Activated naive CD4-positive, alpha-beta T cell treated with anti-CD3 and anti-CD28 coated beads for 36 hours (primary cell): ENCODE data around the gene GPAM. TPM values are rescaled to one million over a fixed set of nuclear protein-coding genes. Genes with fewer than 3 reads are reported as not detected.

Experiments used
- CTCF ChIA-PET: fragments of 350-600 bp; sonication (Branson Sonifier 250); formaldehyde crosslinking; loops from one replicate; lab custom pipeline; 2021; ENCODE audit warnings: antibody characterized with exemption; lab: Charles Lee
- DNase-seq: peaks from one replicate; pipeline ENCODE4 v3.0.0-alpha.2; 2020
- H3K27ac Mint-ChIP-seq: one replicate; pipeline ENCODE4 v1.8.0; 2021; ENCODE audit warnings: mild to moderate bottlenecking, mixed read lengths
- H3K27me3 Mint-ChIP-seq: one replicate; pipeline ENCODE4 v1.8.0; 2021; ENCODE audit warnings: low read depth, mixed read lengths
- H3K36me3 Mint-ChIP-seq: one replicate; pipeline ENCODE4 v1.8.0; 2021; ENCODE audit warnings: low read depth, mixed read lengths
- H3K4me1 Mint-ChIP-seq: one replicate; pipeline ENCODE4 v1.8.0; 2021; ENCODE audit warnings: low read depth, mixed read lengths
- H3K4me3 Mint-ChIP-seq: one replicate; pipeline ENCODE4 v1.8.0; 2021; ENCODE audit warnings: mild to moderate bottlenecking, moderate library complexity, mixed read lengths
- H3K9me3 Mint-ChIP-seq: one replicate; pipeline ENCODE4 v1.8.0; 2021; ENCODE audit warnings: mixed read lengths
- intact Hi-C: fragments of 100-400 bp; cut with micrococcal nuclease; formaldehyde crosslinking; loops from one replicate; pipeline ENCODE4 v1.15.1; 2023
- total RNA-seq, 2 experiments: library from RNA; stranded (reverse); gene quantifications; one replicate each; pipeline ENCODE4 v1.2.3, GENCODE V29; 2021

Gene GPAM
- total RNA-seq, 2 experiments from 2014 or later, result 7.3 to 8.1 TPM

GRCh38 chr10:112137154-112137987 lies 46.2 kb downstream of the GPAM start:
- CTCF ChIA-PET, result interaction anchor here (0.6 to 4.6 kb wide), 45 partner anchors 10 to 1830 kb away, joined by 3 to 42 read pairs (median 4); partner anchors contain the start of gene GPAM
- no peak overlapping the region for H3K4me3 Mint-ChIP-seq
- H3K9me3 Mint-ChIP-seq, result no peaks in the 10 kb centered on the region
- H3K27ac Mint-ChIP-seq, result no peak overlapping the region
- no peaks in the 10 kb centered on the region for H3K36me3 Mint-ChIP-seq
- intact Hi-C loops, result loop anchor here (1.0 to 5.0 kb wide), 7 partner anchors 21 to 1527 kb away; partner anchors contain the start of gene ADRA2A
- H3K4me1 Mint-ChIP-seq, result no peaks in the 10 kb centered on the region
- H3K27me3 Mint-ChIP-seq, result peaks cover 4% of the 10 kb centered on the region
- peak; percentile 82 for DNase-seq

GRCh38 chr10:112136486-112137153 lies 46.9 kb downstream of the GPAM start:
- Mint-ChIP-seq H3K4me3 (no peak overlapping the region), H3K27me3 (peaks cover 4% of the 10 kb centered on the region), H3K27ac (no peak overlapping the region), H3K4me1 (no peaks in the 10 kb centered on the region), H3K9me3 (no peaks in the 10 kb centered on the region), H3K36me3 (no peaks in the 10 kb centered on the region)
- intact Hi-C loops, result loop anchor here (1.0 to 5.0 kb wide), 7 partner anchors 20 to 1526 kb away; partner anchors contain the start of gene ADRA2A
- DNase-seq, result no peak
- CTCF ChIA-PET, result interaction anchor here (0.6 to 4.6 kb wide), 37 partner anchors 9 to 1829 kb away, joined by 3 to 42 read pairs (median 4); partner anchors contain the start of gene GPAM

- CTCF ChIA-PET, result interaction anchor here (0.6 to 4.6 kb wide), 6 partner anchors 12 to 1059 kb away, joined by 3 to 42 read pairs (median 16); partner anchors contain the start of gene ADRA2A
- H3K27ac Mint-ChIP-seq, result no peak overlapping the region
- H3K27me3 Mint-ChIP-seq, result peaks cover 4% of the 10 kb centered on the region
- intact Hi-C loops, result loop anchor here (2.0 to 5.0 kb wide), 3 partner anchors 337 to 1059 kb away; partner anchors contain the start of gene ADRA2A
- DNase-seq, result no peak
- H3K4me3 Mint-ChIP-seq, result no peak overlapping the region
- no peaks in the 10 kb centered on the region for H3K36me3 Mint-ChIP-seq
- no peaks in the 10 kb centered on the region for H3K9me3 Mint-ChIP-seq
- no peaks in the 10 kb centered on the region for H3K4me1 Mint-ChIP-seq
These were observed 48.0 kb downstream of the GPAM start for GRCh38 chr10:112135604-112136003.

GRCh38 chr10:112132435-112132834 lies 51.1 kb downstream of the GPAM start:
- H3K4me3 Mint-ChIP-seq, result no peak overlapping the region
- CTCF ChIA-PET, result no interaction called here
- no peaks in the 10 kb centered on the region for H3K9me3 Mint-ChIP-seq
- H3K27ac Mint-ChIP-seq, result no peak overlapping the region
- H3K36me3 Mint-ChIP-seq, result no peaks in the 10 kb centered on the region
- no peaks in the 10 kb centered on the region for H3K4me1 Mint-ChIP-seq
- H3K27me3 Mint-ChIP-seq, result no peaks in the 10 kb centered on the region
- DNase-seq, result no peak
- intact Hi-C loops, result no loop called here

- intact Hi-C loops, result no loop called here
- no peak overlapping the region for H3K27ac Mint-ChIP-seq
- no peaks in the 10 kb centered on the region for H3K36me3 Mint-ChIP-seq
- H3K9me3 Mint-ChIP-seq, result no peaks in the 10 kb centered on the region
- CTCF ChIA-PET, result no interaction called here
- no peaks in the 10 kb centered on the region for H3K27me3 Mint-ChIP-seq
- H3K4me1 Mint-ChIP-seq, result no peaks in the 10 kb centered on the region
- no peak for DNase-seq
- no peak overlapping the region for H3K4me3 Mint-ChIP-seq
These were observed 51.6 kb downstream of the GPAM start for GRCh38 chr10:112131996-112132395.

- intact Hi-C loops, result no loop called here
- Mint-ChIP-seq H3K27me3 (no peaks in the 10 kb centered on the region), H3K9me3 (no peaks in the 10 kb centered on the region), H3K4me3 (no peak overlapping the region), H3K36me3 (no peaks in the 10 kb centered on the region), H3K4me1 (no peaks in the 10 kb centered on the region), H3K27ac (no peak overlapping the region)
- DNase-seq, result no peak
- CTCF ChIA-PET, result no interaction called here
These were observed 52.2 kb downstream of the GPAM start for GRCh38 chr10:112131346-112131745.

GRCh38 chr10:112126901-112127300 lies 56.7 kb downstream of the GPAM start:
- DNase-seq, result no peak
- no peaks in the 10 kb centered on the region for H3K9me3 Mint-ChIP-seq
- CTCF ChIA-PET, result interaction anchor here (1.3 to 2.4 kb wide), 2 partner anchors 10 kb away, joined by 3 to 5 read pairs; no protein-coding TSS in a partner anchor
- no peak overlapping the region for H3K27ac Mint-ChIP-seq
- no peak overlapping the region for H3K4me3 Mint-ChIP-seq
- no peaks in the 10 kb centered on the region for H3K4me1 Mint-ChIP-seq
- H3K36me3 Mint-ChIP-seq, result no peaks in the 10 kb centered on the region
- intact Hi-C loops, result no loop called here
- H3K27me3 Mint-ChIP-seq, result no peaks in the 10 kb centered on the region

GRCh38 chr10:112126172-112126571 lies 57.4 kb downstream of the GPAM start:
- Mint-ChIP-seq H3K4me3 (no peak overlapping the region), H3K27ac (no peak overlapping the region), H3K4me1 (no peaks in the 10 kb centered on the region), H3K27me3 (no peaks in the 10 kb centered on the region), H3K36me3 (no peaks in the 10 kb centered on the region), H3K9me3 (no peaks in the 10 kb centered on the region)
- CTCF ChIA-PET, result interaction anchor here (0.8 to 6.1 kb wide), 3 partner anchors 9 to 27 kb away, joined by 3 to 39 read pairs (median 5); no protein-coding TSS in a partner anchor
- intact Hi-C loops, result no loop called here
- no peak for DNase-seq

GRCh38 chr10:112124866-112125265 lies 58.7 kb downstream of the GPAM start:
- intact Hi-C loops, result no loop called here
- no peaks in the 10 kb centered on the region for H3K4me1 Mint-ChIP-seq
- no peaks in the 10 kb centered on the region for H3K9me3 Mint-ChIP-seq
- H3K4me3 Mint-ChIP-seq, result no peak overlapping the region
- DNase-seq, result no peak
- no peaks in the 10 kb centered on the region for H3K27me3 Mint-ChIP-seq
- CTCF ChIA-PET, result interaction anchor here (1.2 to 6.1 kb wide), 2 partner anchors 9 to 12 kb away, joined by 5 to 39 read pairs; no protein-coding TSS in a partner anchor
- no peaks in the 10 kb centered on the region for H3K36me3 Mint-ChIP-seq
- no peak overlapping the region for H3K27ac Mint-ChIP-seq

- CTCF ChIA-PET, result interaction anchor here (0.6 to 6.1 kb wide), 3 partner anchors 14 to 199 kb away, joined by 3 to 39 read pairs (median 5); no protein-coding TSS in a partner anchor
- H3K4me3 Mint-ChIP-seq, result no peak overlapping the region
- intact Hi-C loops, result no loop called here
- no peak for DNase-seq
- H3K4me1 Mint-ChIP-seq, result no peaks in the 10 kb centered on the region
- H3K27me3 Mint-ChIP-seq, result no peaks in the 10 kb centered on the region
- H3K27ac Mint-ChIP-seq, result no peak overlapping the region
- no peaks in the 10 kb centered on the region for H3K36me3 Mint-ChIP-seq
- no peaks in the 10 kb centered on the region for H3K9me3 Mint-ChIP-seq
These were observed 60.7 kb downstream of the GPAM start for GRCh38 chr10:112122827-112123226.

GRCh38 chr10:112120491-112120890 lies 63.1 kb downstream of the GPAM start:
- no peaks in the 10 kb centered on the region for H3K9me3 Mint-ChIP-seq
- no peak for DNase-seq
- no peak overlapping the region for H3K4me3 Mint-ChIP-seq
- intact Hi-C loops, result no loop called here
- no peaks in the 10 kb centered on the region for H3K4me1 Mint-ChIP-seq
- H3K27ac Mint-ChIP-seq, result no peak overlapping the region
- H3K36me3 Mint-ChIP-seq, result no peaks in the 10 kb centered on the region
- CTCF ChIA-PET, result interaction anchor here (2.0 to 6.1 kb wide), 2 partner anchors 17 to 20 kb away, joined by 6 to 39 read pairs; no protein-coding TSS in a partner anchor
- no peaks in the 10 kb centered on the region for H3K27me3 Mint-ChIP-seq
